Measurements from ENCODE around the gene DGAT2L6. TPM values are rescaled to one million over a fixed set of nuclear protein-coding genes. Genes with fewer than 3 reads are reported as not detected.

Gene DGAT2L6
- polyA plus RNA-seq (not detected in 2 replicates), polyA minus RNA-seq (not detected in 2 replicates)

DNA sequence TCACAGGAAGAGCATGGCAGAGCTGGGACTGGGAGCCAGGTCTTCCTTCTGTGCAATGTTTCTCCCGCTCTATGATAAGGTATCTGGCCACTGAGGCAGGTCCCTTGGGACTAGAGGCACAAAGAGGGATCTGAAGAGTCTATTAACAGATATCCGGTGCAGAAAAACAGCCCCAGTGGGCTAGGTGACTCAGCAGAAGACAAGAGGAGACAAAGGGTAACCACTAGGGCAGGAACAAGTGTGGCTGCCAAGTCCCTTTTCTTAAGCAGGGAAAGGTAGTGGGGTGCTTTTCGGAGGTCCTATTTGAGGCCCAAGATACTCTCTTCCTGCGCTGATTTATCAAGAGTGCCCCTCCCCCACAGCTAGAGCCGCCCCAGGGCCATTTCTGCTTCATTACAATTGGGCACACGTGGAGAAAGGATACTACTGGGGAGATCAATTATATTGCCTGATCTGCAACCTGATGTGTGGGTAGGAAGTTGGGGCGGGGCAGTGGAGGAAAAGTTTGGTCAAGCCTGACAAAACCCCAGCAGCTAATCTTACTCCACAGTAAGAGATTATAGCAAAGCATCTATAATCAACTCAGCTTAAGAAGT lies at the start of gene DGAT2L6:
TSS of gene DGAT2L6 (plus strand) at position 546 of the 596 bp plus-strand sequence. CDS start 100 bp downstream, outside the sequence.
- no peak within 1 kb of the TSS for H3K4me2 ChIP-seq (ENCODE audit: low read length)
- H3K79me2 ChIP-seq (replicated peaks; ENCODE audit: insufficient read depth, low read length), result no peaks in the 10 kb centered on the region
- H2AFZ ChIP-seq (ENCODE audit: low read depth, low read length), result no peak within 1 kb of the TSS
- H3K4me3 ChIP-seq (ENCODE audit: low read length), result no peak within 1 kb of the TSS
- H4K20me1 ChIP-seq (ENCODE audit: insufficient read depth), result no peaks in the 10 kb centered on the region
- no peak within 1 kb of the TSS for H3K27ac ChIP-seq (ENCODE audit: low read length)
- H3K9me2 ChIP-seq (ENCODE audit: insufficient read depth, low read length), result no peaks in the 10 kb centered on the region
- TF ChIP-seq, protein P1, sequence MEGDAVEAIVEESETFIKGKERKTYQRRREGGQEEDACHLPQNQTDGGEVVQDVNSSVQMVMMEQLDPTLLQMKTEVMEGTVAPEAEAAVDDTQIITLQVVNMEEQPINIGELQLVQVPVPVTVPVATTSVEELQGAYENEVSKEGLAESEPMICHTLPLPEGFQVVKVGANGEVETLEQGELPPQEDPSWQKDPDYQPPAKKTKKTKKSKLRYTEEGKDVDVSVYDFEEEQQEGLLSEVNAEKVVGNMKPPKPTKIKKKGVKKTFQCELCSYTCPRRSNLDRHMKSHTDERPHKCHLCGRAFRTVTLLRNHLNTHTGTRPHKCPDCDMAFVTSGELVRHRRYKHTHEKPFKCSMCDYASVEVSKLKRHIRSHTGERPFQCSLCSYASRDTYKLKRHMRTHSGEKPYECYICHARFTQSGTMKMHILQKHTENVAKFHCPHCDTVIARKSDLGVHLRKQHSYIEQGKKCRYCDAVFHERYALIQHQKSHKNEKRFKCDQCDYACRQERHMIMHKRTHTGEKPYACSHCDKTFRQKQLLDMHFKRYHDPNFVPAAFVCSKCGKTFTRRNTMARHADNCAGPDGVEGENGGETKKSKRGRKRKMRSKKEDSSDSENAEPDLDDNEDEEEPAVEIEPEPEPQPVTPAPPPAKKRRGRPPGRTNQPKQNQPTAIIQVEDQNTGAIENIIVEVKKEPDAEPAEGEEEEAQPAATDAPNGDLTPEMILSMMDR (IDR thresholded peaks at IDR 0.05; ENCODE audit: poor library complexity, severe bottlenecking), result no peak
- no peak for TF ChIP-seq REST (IDR thresholded peaks at IDR 0.05; ENCODE audit: borderline replicate concordance)
- TF ChIP-seq TAF1 (IDR thresholded peaks at IDR 0.05; ENCODE audit: low read depth), result no peak
- TF ChIP-seq SMC3 (conservative IDR thresholded peaks at IDR 0.05; ENCODE audit: poor library complexity), result no peak
- TF ChIP-seq MXI1 (conservative IDR thresholded peaks at IDR 0.05; ENCODE audit: poor library complexity, severe bottlenecking), result no peak
- no peak for TF ChIP-seq POLR2AphosphoS5 (IDR thresholded peaks at IDR 0.05)
- TF ChIP-seq RAD21 (conservative IDR thresholded peaks at IDR 0.05), result no peak
- no peaks in the 10 kb centered on the region for H3K9me3 ChIP-seq (ENCODE audit: low read length)
- no peaks in the 10 kb centered on the region for H3F3A ChIP-seq (ENCODE audit: insufficient read depth, low read length, poor library complexity, severe bottlenecking)
- H3K9ac ChIP-seq (ENCODE audit: low read length), result no peak within 1 kb of the TSS
- no peaks in the 10 kb centered on the region for H3K36me3 ChIP-seq (ENCODE audit: insufficient read depth, low read length)
- H3K27me3 ChIP-seq (ENCODE audit: insufficient read depth, low read depth, low read length), result no peaks in the 10 kb centered on the region

GRCh38 chrX:70128071-70128470 lies 49.2 kb upstream of the DGAT2L6 start:
- Histone ChIP-seq H3K9me3 (ENCODE audit: low read length) (no peaks in the 10 kb centered on the region), H3K36me3 (ENCODE audit: insufficient read depth, low read length) (no peaks in the 10 kb centered on the region), H3K4me2 (ENCODE audit: low read length) (no peak overlapping the region), H3K9ac (ENCODE audit: low read length) (no peak overlapping the region), H3K4me3 (ENCODE audit: low read length) (no peak overlapping the region), H2AFZ (ENCODE audit: low read depth, low read length) (no peak overlapping the region), H3K27me3 (ENCODE audit: insufficient read depth, low read depth, low read length) (no peaks in the 10 kb centered on the region), H3K9me2 (ENCODE audit: insufficient read depth, low read length) (no peaks in the 10 kb centered on the region), H3F3A (ENCODE audit: insufficient read depth, low read length, poor library complexity, severe bottlenecking) (no peaks in the 10 kb centered on the region), H4K20me1 (ENCODE audit: insufficient read depth) (no peaks in the 10 kb centered on the region), H3K79me2 (replicated peaks; ENCODE audit: insufficient read depth, low read length) (no peaks in the 10 kb centered on the region), H3K27ac (ENCODE audit: low read length) (no peak overlapping the region)
- no peak for TF ChIP-seq RAD21 (conservative IDR thresholded peaks at IDR 0.05)
- TF ChIP-seq REST (IDR thresholded peaks at IDR 0.05; ENCODE audit: borderline replicate concordance), result no peak
- TF ChIP-seq EP300 (conservative IDR thresholded peaks at IDR 0.05; ENCODE audit: poor library complexity, severe bottlenecking), result no peak
- no peak for TF ChIP-seq TAF1 (IDR thresholded peaks at IDR 0.05; ENCODE audit: low read depth)
- no peak for TF ChIP-seq EZH2 (IDR thresholded peaks at IDR 0.05; ENCODE audit: borderline replicate concordance, insufficient read depth, low read length, poor library complexity, severe bottlenecking)
- TF ChIP-seq, protein P1 (IDR thresholded peaks at IDR 0.05; ENCODE audit: poor library complexity, severe bottlenecking), result no peak
- no peak for TF ChIP-seq SMC3 (conservative IDR thresholded peaks at IDR 0.05; ENCODE audit: poor library complexity)
- TF ChIP-seq POLR2AphosphoS5 (IDR thresholded peaks at IDR 0.05), result no peak
- no peak for TF ChIP-seq MXI1 (conservative IDR thresholded peaks at IDR 0.05; ENCODE audit: poor library complexity, severe bottlenecking)
